HAP-1 (cell line): ENCODE results near the gene PPP1R7.
"Not testable (repeated sequence)": the region's sequence is repeated elsewhere in the genome, so short reads cannot be mapped to it uniquely, and the experiment has no call there.

Experiments used
- DNase-seq, 2 experiments: peaks; one replicate each; pipeline ENCODE4 v3.0.0-alpha.2; 2016 to 2020; ENCODE audit warnings: low spot score in 2 of 2
- H3K27me3 ChIP-seq: fragments of 250-450 bp; sonication (Bioruptor Pico); 2 replicates; pipeline ENCODE4 v1.5.1; 2020; ENCODE audit warnings: low read depth, mild to moderate bottlenecking, moderate library complexity
- H3K36me3 ChIP-seq: fragments of 250-450 bp; sonication (Bioruptor Pico); replicated peaks from 2 replicates; pipeline ENCODE4 v1.5.1; 2020; ENCODE audit warnings: mild to moderate bottlenecking
- H3K4me1 ChIP-seq: fragments of 250-450 bp; sonication (Bioruptor Pico); 2 replicates; pipeline ENCODE4 v1.5.1; 2020; ENCODE audit warnings: mild to moderate bottlenecking
- H3K4me3 ChIP-seq: fragments of 250-450 bp; sonication (Bioruptor Pico); 2 replicates; pipeline ENCODE4 v1.5.1; 2020; ENCODE audit warnings: mild to moderate bottlenecking, moderate library complexity
- H3K9me3 ChIP-seq: fragments of 250-450 bp; sonication (Bioruptor Pico); 2 replicates; pipeline ENCODE4 v1.5.1; 2020; ENCODE audit warnings: mild to moderate bottlenecking, moderate library complexity
- in situ Hi-C: fragments of 300-500 bp; cut with MboI; formaldehyde crosslinking; loops from 3 replicates; pipeline ENCODE4 v1.14.3; 2020; ENCODE audit warnings: low sequenced_read_pairs, inconsistent platforms, mixed read lengths

The PPP1R7 gene

DNA sequence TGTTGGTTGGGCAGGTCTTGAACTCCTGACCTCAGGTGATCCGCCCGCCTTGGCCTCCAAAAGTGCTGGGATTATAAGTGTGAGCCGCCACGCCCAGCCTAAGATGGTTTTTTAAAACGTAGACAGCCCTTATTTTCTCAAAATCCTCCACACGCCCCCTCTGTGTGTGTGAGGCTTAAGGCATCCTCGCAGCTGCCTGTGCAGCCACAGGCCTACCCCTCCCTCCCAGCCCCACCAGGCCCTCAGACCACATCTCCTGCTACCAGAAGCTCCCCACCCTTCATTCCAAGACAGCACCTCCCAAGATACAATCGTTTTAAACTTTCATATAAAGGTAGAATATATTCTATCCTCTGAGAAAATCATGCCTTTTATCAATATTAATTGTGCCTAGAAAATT is 43.0 kb downstream of the PPP1R7 start:
- Histone ChIP-seq H3K9me3 (no peaks in the 10 kb centered on the region), H3K4me3 (no peak overlapping the region), H3K36me3 (no peaks in the 10 kb centered on the region), H3K27me3 (no peaks in the 10 kb centered on the region), H3K4me1 (no peaks in the 10 kb centered on the region)
- no peak for DNase-seq
- in situ Hi-C loops, result no loop called here

DNA sequence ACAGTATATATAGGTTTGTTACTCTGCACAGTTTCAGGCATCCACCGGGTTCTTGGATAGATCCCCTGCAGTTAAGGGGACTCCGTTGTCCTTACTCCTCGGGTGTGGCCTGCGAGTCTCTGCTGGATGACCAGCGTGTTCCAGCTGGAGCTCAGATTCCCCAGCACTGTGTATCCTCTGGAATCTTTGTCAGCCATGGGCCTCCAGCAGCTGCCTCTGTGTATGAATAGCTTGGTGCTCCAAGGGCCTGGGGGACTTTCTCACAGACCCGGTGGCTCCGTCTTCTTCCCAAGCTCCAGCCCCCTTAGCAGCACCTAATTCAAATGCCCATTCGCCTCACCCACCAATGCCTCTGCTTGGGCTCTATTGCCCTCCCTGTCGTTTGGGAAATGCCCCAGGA is 44.5 kb downstream of the PPP1R7 start:
- no peak for DNase-seq
- no peak overlapping the region for H3K4me3 ChIP-seq
- H3K4me1 ChIP-seq, result no peaks in the 10 kb centered on the region
- no peaks in the 10 kb centered on the region for H3K9me3 ChIP-seq
- in situ Hi-C loops, result no loop called here
- no peaks in the 10 kb centered on the region for H3K36me3 ChIP-seq
- H3K27me3 ChIP-seq, result no peaks in the 10 kb centered on the region

- H3K36me3 ChIP-seq, result no peaks in the 10 kb centered on the region
Measured at GRCh38 chr2:241195506-241196130, 45.4 kb downstream of the PPP1R7 start.

GRCh38 chr2:241197246-241197645 is 47.0 kb downstream of the PPP1R7 start:
- H3K36me3 ChIP-seq, in situ Hi-C loops, H3K4me3 ChIP-seq, DNase-seq, H3K4me1 ChIP-seq, H3K27me3 ChIP-seq, H3K9me3 ChIP-seq: not testable (repeated sequence)

More at GRCh38 chr2:241195506-241196130, 45.4 kb downstream of the PPP1R7 start:
- in situ Hi-C loops, result no loop called here
- no peaks in the 10 kb centered on the region for H3K9me3 ChIP-seq
- no peak overlapping the region for H3K4me3 ChIP-seq
- no peaks in the 10 kb centered on the region for H3K4me1 ChIP-seq
- no peak for DNase-seq
- no peaks in the 10 kb centered on the region for H3K27me3 ChIP-seq

DNA sequence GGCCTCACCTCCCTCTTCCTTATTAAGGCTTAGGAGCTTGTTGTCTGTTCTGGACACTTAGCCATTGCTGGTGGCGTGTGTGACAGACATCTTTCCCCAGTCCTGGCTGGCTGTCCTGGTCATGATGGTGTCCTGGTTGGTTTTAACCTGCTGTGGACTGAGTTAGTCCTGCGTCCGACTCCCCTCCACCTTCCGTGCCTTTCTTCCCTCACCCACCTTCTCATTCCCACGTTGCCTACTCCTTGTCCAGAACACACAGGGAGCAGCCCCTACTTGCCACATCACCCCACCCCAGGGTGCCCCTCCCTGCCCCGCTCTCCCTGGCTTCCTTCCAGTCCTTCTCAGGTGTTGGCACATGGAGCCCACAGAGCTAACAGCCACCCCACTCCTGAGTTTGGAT is 47.7 kb downstream of the PPP1R7 start:
- H3K27me3 ChIP-seq, result no peaks in the 10 kb centered on the region
- H3K9me3 ChIP-seq, result no peaks in the 10 kb centered on the region
- no peak for DNase-seq
- no peaks in the 10 kb centered on the region for H3K36me3 ChIP-seq
- H3K4me1 ChIP-seq, result no peaks in the 10 kb centered on the region
- no peak overlapping the region for H3K4me3 ChIP-seq
- in situ Hi-C loops, result no loop called here

- H3K4me3 ChIP-seq, result no peak overlapping the region
- no peaks in the 10 kb centered on the region for H3K36me3 ChIP-seq
- H3K9me3 ChIP-seq, result no peaks in the 10 kb centered on the region
- no peaks in the 10 kb centered on the region for H3K27me3 ChIP-seq
- in situ Hi-C loops, result no loop called here
- no peak for DNase-seq
- no peaks in the 10 kb centered on the region for H3K4me1 ChIP-seq
Measured at GRCh38 chr2:241198381-241199279, 48.4 kb downstream of the PPP1R7 start.

DNA sequence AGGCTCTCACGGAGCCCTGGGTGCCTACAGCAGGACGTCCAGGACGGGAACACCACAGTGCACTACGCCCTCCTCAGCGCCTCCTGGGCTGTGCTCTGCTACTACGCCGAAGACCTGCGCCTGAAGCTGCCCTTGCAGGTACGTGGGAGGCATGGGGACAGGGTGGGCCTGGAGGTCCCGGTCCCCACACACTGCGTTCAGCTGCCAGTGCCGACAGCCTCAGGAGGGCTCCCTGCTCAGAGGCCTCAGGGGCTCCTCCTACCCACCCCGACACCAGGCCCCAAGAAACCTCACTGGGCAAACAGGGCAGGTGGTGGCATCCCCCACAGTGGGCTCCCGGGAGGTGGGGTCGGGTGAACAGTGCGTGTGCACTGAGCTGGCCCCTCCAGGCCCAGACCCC is 49.0 kb downstream of the PPP1R7 start:
- H3K4me3 ChIP-seq, result no peak overlapping the region
- H3K9me3 ChIP-seq, result no peaks in the 10 kb centered on the region
- no peak for DNase-seq
- in situ Hi-C loops, result no loop called here
- H3K36me3 ChIP-seq, result no peaks in the 10 kb centered on the region
- H3K27me3 ChIP-seq, result no peaks in the 10 kb centered on the region
- no peaks in the 10 kb centered on the region for H3K4me1 ChIP-seq

- H3K9me3 ChIP-seq, result no peaks in the 10 kb centered on the region
- in situ Hi-C loops, result no loop called here
- H3K4me1 ChIP-seq, result no peaks in the 10 kb centered on the region
- H3K27me3 ChIP-seq, result no peaks in the 10 kb centered on the region
- no peak for DNase-seq
- H3K36me3 ChIP-seq, result no peaks in the 10 kb centered on the region
- H3K4me3 ChIP-seq, result no peak overlapping the region
Measured at GRCh38 chr2:241199897-241200821, 49.9 kb downstream of the PPP1R7 start.

GRCh38 chr2:241200822-241201395 is 50.6 kb downstream of the PPP1R7 start:
- no peaks in the 10 kb centered on the region for H3K27me3 ChIP-seq
- no peaks in the 10 kb centered on the region for H3K36me3 ChIP-seq
- in situ Hi-C loops, result no loop called here
- no peak overlapping the region for H3K4me3 ChIP-seq
- H3K9me3 ChIP-seq, result no peaks in the 10 kb centered on the region
- H3K4me1 ChIP-seq, result no peaks in the 10 kb centered on the region
- no peak for DNase-seq

DNA sequence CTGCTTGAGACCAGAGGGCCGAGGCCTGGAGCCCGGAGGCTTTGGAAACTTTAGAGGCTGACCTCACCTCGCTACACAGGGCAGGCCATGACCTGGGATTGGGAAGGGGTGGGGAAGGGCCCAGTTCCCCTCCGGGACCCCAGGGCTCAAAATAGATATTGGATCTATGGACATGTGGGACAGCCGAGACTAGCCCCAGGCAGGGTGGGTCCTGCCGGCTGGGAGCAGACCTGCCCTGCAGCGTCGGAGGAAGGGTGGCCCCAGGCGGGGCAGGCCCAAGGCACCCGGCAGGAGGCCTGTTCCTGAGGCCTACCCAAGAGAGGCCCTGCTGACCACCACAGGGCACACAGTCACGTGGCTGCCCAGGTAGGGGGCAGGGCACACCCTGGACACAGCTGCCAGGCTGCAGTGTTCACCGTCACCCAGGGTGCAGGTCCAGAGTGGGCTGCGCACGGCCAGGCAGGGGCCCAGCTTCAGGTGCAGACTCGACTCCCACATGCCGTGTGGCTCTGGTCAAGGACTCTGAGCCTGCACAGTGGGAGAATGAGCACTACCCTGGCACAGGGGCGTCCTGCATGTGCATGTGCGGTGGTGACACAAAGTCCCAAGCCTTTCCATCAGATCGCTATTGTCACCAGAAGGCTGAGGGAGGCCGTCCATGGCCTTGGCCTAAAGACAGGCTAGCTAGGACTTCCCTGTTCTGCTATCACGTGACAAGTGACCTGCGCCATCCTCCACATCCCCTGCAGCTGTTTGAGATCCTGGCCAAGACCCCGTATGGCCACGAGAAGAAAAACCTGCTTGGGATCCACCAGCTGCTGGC is 51.4 kb downstream of the PPP1R7 start:
- Histone ChIP-seq H3K4me1 (no peaks in the 10 kb centered on the region), H3K27me3 (no peaks in the 10 kb centered on the region), H3K36me3 (no peaks in the 10 kb centered on the region), H3K9me3 (no peaks in the 10 kb centered on the region), H3K4me3 (no peak overlapping the region)
- in situ Hi-C loops, result no loop called here
- no peak for DNase-seq

- in situ Hi-C loops, result no loop called here
- Histone ChIP-seq H3K4me1 (no peaks in the 10 kb centered on the region), H3K9me3 (no peaks in the 10 kb centered on the region), H3K27me3 (no peaks in the 10 kb centered on the region), H3K4me3 (no peak overlapping the region), H3K36me3 (no peaks in the 10 kb centered on the region)
- no peak for DNase-seq
Measured at GRCh38 chr2:241202268-241202585, 52.0 kb downstream of the PPP1R7 start.

- Histone ChIP-seq H3K9me3 (no peaks in the 10 kb centered on the region), H3K4me1 (no peaks in the 10 kb centered on the region), H3K4me3 (no peak overlapping the region), H3K36me3 (no peaks in the 10 kb centered on the region), H3K27me3 (no peaks in the 10 kb centered on the region)
- in situ Hi-C loops, result no loop called here
- DNase-seq, result no peak
Measured at GRCh38 chr2:241202681-241203080, 52.4 kb downstream of the PPP1R7 start.
